Muscle layer of duodenum (tissue), 2 donors: ENCODE data around the gene LRP10.

Source experiments
- H3K27ac ChIP-seq: one replicate; pipeline ENCODE4 v1.7.0; 2013; ENCODE audit warnings: mild to moderate bottlenecking, low read length
- H3K27me3 ChIP-seq: one replicate; pipeline ENCODE4 v1.7.0; 2013; ENCODE audit warnings: low read depth, mild to moderate bottlenecking, control low read depth, low read length
- H3K36me3 ChIP-seq, 2 donors: one replicate each; pipeline ENCODE4 v1.7.0; 2013; ENCODE audit warnings: low read length in 2 of 2, control low read depth in 1 of 2, mild to moderate bottlenecking in 1 of 2; ENCODE audit not compliant: insufficient read depth in 2 of 2, control insufficient read depth in 1 of 2
- H3K4me1 ChIP-seq, 2 donors: one replicate each; pipeline ENCODE4 v1.7.0; 2013; ENCODE audit warnings: low read length in 2 of 2, mild to moderate bottlenecking in 2 of 2, control low read depth in 1 of 2, moderate library complexity in 1 of 2; ENCODE audit not compliant: insufficient read depth in 2 of 2, control insufficient read depth in 1 of 2
- H3K4me3 ChIP-seq, 2 donors: one replicate each; pipeline ENCODE4 v1.7.0; 2013; ENCODE audit warnings: low read length in 2 of 2, low read depth in 1 of 2, mild to moderate bottlenecking in 1 of 2
- H3K9me3 ChIP-seq, 2 donors: one replicate each; pipeline ENCODE4 v1.7.0; 2013; ENCODE audit warnings: low read length in 2 of 2, control low read depth in 1 of 2, mild to moderate bottlenecking in 1 of 2; ENCODE audit not compliant: control insufficient read depth in 1 of 2
- donor health status: healthy.

Gene LRP10

GRCh38 chr14:22837114-22837749, 34.3 kb upstream of the LRP10 start:
- Histone ChIP-seq H3K4me1 (peaks cover 15 to 35% of the 10 kb centered on the region in 2 donors), H3K27ac (peak overlapping the region; percentile 96), H3K4me3 (peak overlapping the region; percentile 90 to 92), H3K27me3 (no peaks in the 10 kb centered on the region), H3K9me3 (no peaks in the 10 kb centered on the region), H3K36me3 (peaks cover 17 to 44% of the 10 kb centered on the region in 2 donors)

GRCh38 chr14:22837750-22838538, 33.6 kb upstream of the LRP10 start:
- Histone ChIP-seq H3K27me3 (no peaks in the 10 kb centered on the region), H3K4me3 (peak overlapping the region; percentile 90 to 92), H3K36me3 (peaks cover 24 to 51% of the 10 kb centered on the region in 2 donors), H3K4me1 (peaks cover 15 to 35% of the 10 kb centered on the region in 2 donors), H3K27ac (peak overlapping the region; percentile 96), H3K9me3 (no peaks in the 10 kb centered on the region)

- Histone ChIP-seq H3K27me3 (no peaks in the 10 kb centered on the region), H3K9me3 (no peaks in the 10 kb centered on the region), H3K4me3 (peak overlapping the region; percentile 90 to 92), H3K4me1 (peaks cover 15 to 35% of the 10 kb centered on the region in 2 donors), H3K36me3 (peaks cover 31 to 51% of the 10 kb centered on the region in 2 donors), H3K27ac (peak overlapping the region; percentile 96)
Measured at GRCh38 chr14:22838631-22839041, 32.9 kb upstream of the LRP10 start.

GRCh38 chr14:22839159-22839779, 32.3 kb upstream of the LRP10 start:
- H3K27ac ChIP-seq, result peak overlapping the region; percentile 96
- no peaks in the 10 kb centered on the region for H3K27me3 ChIP-seq
- H3K4me3 ChIP-seq, result peak overlapping the region; percentile 90 to 92
- H3K4me1 ChIP-seq, result peaks cover 15 to 35% of the 10 kb centered on the region in 2 donors
- no peaks in the 10 kb centered on the region for H3K9me3 ChIP-seq
- H3K36me3 ChIP-seq, result peaks cover 29 to 49% of the 10 kb centered on the region in 2 donors

- Histone ChIP-seq H3K27ac (no peak overlapping the region), H3K36me3 (peaks cover 46 to 68% of the 10 kb centered on the region in 2 donors), H3K9me3 (no peaks in the 10 kb centered on the region), H3K27me3 (no peaks in the 10 kb centered on the region), H3K4me1 (peaks cover 15 to 36% of the 10 kb centered on the region in 2 donors), H3K4me3 (no peak overlapping the region)
Measured at GRCh38 chr14:22841311-22841710, 30.2 kb upstream of the LRP10 start.

GRCh38 chr14:22841769-22842168, 29.8 kb upstream of the LRP10 start:
- Histone ChIP-seq H3K4me1 (peaks cover 15 to 40% of the 10 kb centered on the region in 2 donors), H3K9me3 (no peaks in the 10 kb centered on the region), H3K27ac (no peak overlapping the region), H3K36me3 (peaks cover 49 to 70% of the 10 kb centered on the region in 2 donors), H3K4me3 (no peak overlapping the region), H3K27me3 (no peaks in the 10 kb centered on the region)

- H3K27me3 ChIP-seq, result no peaks in the 10 kb centered on the region
- no peaks in the 10 kb centered on the region for H3K9me3 ChIP-seq
- H3K36me3 ChIP-seq, result peaks cover 49 to 65% of the 10 kb centered on the region in 2 donors
- H3K4me1 ChIP-seq, result peaks cover 15 to 44% of the 10 kb centered on the region in 2 donors
- H3K4me3 ChIP-seq, result no peak overlapping the region
- no peak overlapping the region for H3K27ac ChIP-seq
Measured at GRCh38 chr14:22842211-22843122, 29.1 kb upstream of the LRP10 start.

- Histone ChIP-seq H3K9me3 (no peaks in the 10 kb centered on the region), H3K27me3 (no peaks in the 10 kb centered on the region), H3K27ac (no peak overlapping the region), H3K4me1 (peaks cover 20 to 48% of the 10 kb centered on the region in 2 donors), H3K4me3 (no peak overlapping the region), H3K36me3 (peaks cover 49 to 67% of the 10 kb centered on the region in 2 donors)
Measured at GRCh38 chr14:22843123-22843925, 28.2 kb upstream of the LRP10 start.

- Histone ChIP-seq H3K36me3 (peaks cover 49 to 59% of the 10 kb centered on the region in 2 donors), H3K27ac (no peak overlapping the region), H3K4me1 (peaks cover 8 to 48% of the 10 kb centered on the region in 2 donors), H3K27me3 (no peaks in the 10 kb centered on the region), H3K9me3 (no peaks in the 10 kb centered on the region), H3K4me3 (no peak overlapping the region)
Measured at GRCh38 chr14:22844221-22845102, 27.1 kb upstream of the LRP10 start.
